H9 (cell line): ENCODE data around the gene METTL1. TPM values are rescaled to one million over a fixed set of nuclear protein-coding genes. Genes with fewer than 3 reads are reported as not detected.
A peak's percentile ranks its signal among the peaks of the same experiment; 100 is the strongest.

Experiments
- DNase-seq: peaks from one replicate; pipeline ENCODE4 v3.0.0-alpha.2; 2017
- H2AFZ ChIP-seq: one replicate; pipeline ENCODE4 v1.6.1; 2013; ENCODE audit warnings: mild to moderate bottlenecking, low read length, control low read depth, moderate library complexity
- H2AK5ac ChIP-seq: 2 replicates; pipeline ENCODE4 v1.6.1; 2013; ENCODE audit warnings: low read length, control low read depth, mixed read lengths; ENCODE audit not compliant: insufficient read length
- H2BK120ac ChIP-seq: one replicate; pipeline ENCODE4 v1.6.1; 2013; ENCODE audit warnings: low read depth, mild to moderate bottlenecking, low read length, control low read depth, inconsistent platforms; ENCODE audit not compliant: poor library complexity, severe bottlenecking
- H2BK12ac ChIP-seq: 2 replicates; pipeline ENCODE4 v1.6.1; 2013; ENCODE audit warnings: low read length, control low read depth, mixed read lengths, low read depth; ENCODE audit not compliant: insufficient read length
- H2BK15ac ChIP-seq: 2 replicates; pipeline ENCODE4 v1.6.1; 2013; ENCODE audit warnings: low read depth, low read length, control low read depth
- H2BK20ac ChIP-seq: one replicate; pipeline ENCODE4 v1.6.1; 2013; ENCODE audit warnings: low read depth, mild to moderate bottlenecking, low read length, control low read depth, inconsistent platforms; ENCODE audit not compliant: poor library complexity, severe bottlenecking
- H2BK5ac ChIP-seq: 2 replicates; pipeline ENCODE4 v1.6.1; 2013; ENCODE audit warnings: low read length, control low read depth, mixed read lengths; ENCODE audit not compliant: insufficient read length
- H3K14ac ChIP-seq: 2 replicates; pipeline ENCODE4 v1.6.1; 2013; ENCODE audit warnings: low read length, control low read depth; ENCODE audit not compliant: insufficient read depth
- H3K18ac ChIP-seq: 2 replicates; pipeline ENCODE4 v1.6.1; 2013; ENCODE audit warnings: low read depth, mild to moderate bottlenecking, mixed read lengths, low read length, control low read depth; ENCODE audit not compliant: insufficient read length
- H3K23ac ChIP-seq: 2 replicates; pipeline ENCODE4 v1.6.1; 2013; ENCODE audit warnings: low read length, control low read depth, mixed read lengths, low read depth; ENCODE audit not compliant: insufficient read length
- H3K23me2 ChIP-seq: 2 replicates; pipeline ENCODE4 v1.6.1; 2013; ENCODE audit warnings: low read depth, mild to moderate bottlenecking, mixed read lengths, low read length, control low read depth; ENCODE audit not compliant: insufficient read length, poor library complexity, severe bottlenecking
- H3K27ac ChIP-seq: 2 replicates; pipeline ENCODE4 v1.5.1; 2013; ENCODE audit warnings: low read length, control low read depth, mixed read lengths, low read depth; ENCODE audit not compliant: insufficient read length
- H3K27me3 ChIP-seq: 2 replicates; pipeline ENCODE4 v1.6.1; 2013; ENCODE audit warnings: low read length, control low read depth, inconsistent platforms; ENCODE audit not compliant: insufficient read depth
- H3K4ac ChIP-seq: 2 replicates; pipeline ENCODE4 v1.6.1; 2013; ENCODE audit warnings: low read depth, mild to moderate bottlenecking, control low read depth, inconsistent platforms, low read length, moderate library complexity
- H3K4me1 ChIP-seq: 2 replicates; pipeline ENCODE4 v1.6.1; 2013; ENCODE audit warnings: low read length, control low read depth, inconsistent platforms; ENCODE audit not compliant: insufficient read depth
- H3K4me2 ChIP-seq: 2 replicates; pipeline ENCODE4 v1.6.1; 2013; ENCODE audit warnings: low read length, control low read depth, mixed read lengths; ENCODE audit not compliant: insufficient read length, insufficient read depth
- H3K56ac ChIP-seq: 2 replicates; pipeline ENCODE4 v1.6.1; 2013; ENCODE audit warnings: low read depth, mild to moderate bottlenecking, mixed read lengths, low read length, control low read depth; ENCODE audit not compliant: insufficient read length
- H3K79me1 ChIP-seq: 2 replicates; pipeline ENCODE4 v1.6.1; 2013; ENCODE audit warnings: low read depth, mild to moderate bottlenecking, moderate library complexity, low read length, control low read depth, inconsistent platforms; ENCODE audit not compliant: insufficient read depth, poor library complexity, severe bottlenecking
- H3K79me2 ChIP-seq: 2 replicates; pipeline ENCODE4 v1.6.1; 2013; ENCODE audit warnings: low read length, control low read depth, inconsistent platforms; ENCODE audit not compliant: insufficient read depth
- H3K9ac ChIP-seq: 2 replicates; pipeline ENCODE4 v1.6.1; 2013; ENCODE audit warnings: low read length, control low read depth, mixed read lengths; ENCODE audit not compliant: insufficient read length; ENCODE audit errors: extremely low read depth
- H3K9me3 ChIP-seq: one replicate; pipeline ENCODE4 v1.6.1; 2013; ENCODE audit warnings: low read depth, low read length, inconsistent platforms; ENCODE audit not compliant: control insufficient read depth
- H3T11ph ChIP-seq: one replicate; pipeline ENCODE4 v1.6.1; 2013; ENCODE audit warnings: mild to moderate bottlenecking, low read length, control low read depth, inconsistent platforms
- H4K20me1 ChIP-seq: one replicate; pipeline ENCODE4 v1.6.1; 2013; ENCODE audit not compliant: control insufficient read depth, insufficient read length, insufficient read depth
- H4K5ac ChIP-seq: 2 replicates; pipeline ENCODE4 v1.6.1; 2013; ENCODE audit warnings: low read depth, mild to moderate bottlenecking, mixed read lengths, low read length, control low read depth; ENCODE audit not compliant: insufficient read length
- H4K8ac ChIP-seq: replicated peaks from 2 replicates; pipeline ENCODE4 v1.6.1; 2013; ENCODE audit warnings: low read length, control low read depth, mixed read lengths, low read depth; ENCODE audit not compliant: insufficient read length
- H4K91ac ChIP-seq: 2 replicates; pipeline ENCODE4 v1.6.1; 2013; ENCODE audit warnings: low read depth, mild to moderate bottlenecking, moderate library complexity, mixed read lengths, low read length, control low read depth; ENCODE audit not compliant: insufficient read length
- H3K27ac Mint-ChIP-seq, 3 experiments: 2 replicates in 2 of 3; 3 replicates in 1 of 3; pipeline ENCODE4 v1.8.0; 2020 to 2021; ENCODE audit warnings: mixed read lengths in 3 of 3, mild to moderate bottlenecking in 1 of 3, moderate library complexity in 1 of 3
- H3K27me3 Mint-ChIP-seq: 2 replicates; pipeline ENCODE4 v1.8.0; 2021; ENCODE audit warnings: low read depth, mild to moderate bottlenecking, moderate library complexity, mixed read lengths
- H3K36me3 Mint-ChIP-seq, 3 experiments: 2 replicates in 2 of 3; 3 replicates in 1 of 3; pipeline ENCODE4 v1.8.0; 2020 to 2021; ENCODE audit warnings: low read depth in 3 of 3, mixed read lengths in 3 of 3; ENCODE audit not compliant: insufficient read depth in 1 of 3
- H3K4me1 Mint-ChIP-seq, 2 experiments: 2 replicates each; pipeline ENCODE4 v1.8.0; 2020; ENCODE audit warnings: mixed read lengths in 2 of 2
- H3K4me3 Mint-ChIP-seq, 2 experiments: 2 replicates in 1 of 2; 3 replicates in 1 of 2; pipeline ENCODE4 v1.8.0; 2020 to 2021; ENCODE audit warnings: mild to moderate bottlenecking in 2 of 2, mixed read lengths in 2 of 2, moderate library complexity in 1 of 2
- H3K9me3 Mint-ChIP-seq, 2 experiments: 2 replicates in 1 of 2; 3 replicates in 1 of 2; pipeline ENCODE4 v1.8.0; 2020; ENCODE audit warnings: mild to moderate bottlenecking in 2 of 2, mixed read lengths in 2 of 2, moderate library complexity in 1 of 2
- whole genome bisulfite sequencing: extraction: QIAGEN DNeasy Blood & Tissue Kit; methylation state at CpG from one replicate; pipeline ENCODE4 v1.1.7; 2013; ENCODE audit warnings: missing lambda C conversion rate, low lambda C conversion rate, mixed read lengths; ENCODE audit not compliant: insufficient read length; ENCODE audit errors: extremely low coverage; 5-methylcytosine and 5-hydroxymethylcytosine counted together
- total RNA-seq: library from RNA; stranded (reverse); gene quantifications from 2 replicates; pipeline ENCODE4 v1.2.1, GENCODE V29; 2021
- TF ChIP-seq, protein P1 (sequence below): fragments of 200-600 bp; sonication (generic); conservative IDR thresholded peaks from 3 replicates; pipeline ENCODE4 v1.8.0; 2021; ENCODE audit warnings: antibody characterized with exemption, mild to moderate bottlenecking

METTL1 gene
- total RNA-seq, 1 experiment from 2014 or later = 58.4 TPM

DNA sequence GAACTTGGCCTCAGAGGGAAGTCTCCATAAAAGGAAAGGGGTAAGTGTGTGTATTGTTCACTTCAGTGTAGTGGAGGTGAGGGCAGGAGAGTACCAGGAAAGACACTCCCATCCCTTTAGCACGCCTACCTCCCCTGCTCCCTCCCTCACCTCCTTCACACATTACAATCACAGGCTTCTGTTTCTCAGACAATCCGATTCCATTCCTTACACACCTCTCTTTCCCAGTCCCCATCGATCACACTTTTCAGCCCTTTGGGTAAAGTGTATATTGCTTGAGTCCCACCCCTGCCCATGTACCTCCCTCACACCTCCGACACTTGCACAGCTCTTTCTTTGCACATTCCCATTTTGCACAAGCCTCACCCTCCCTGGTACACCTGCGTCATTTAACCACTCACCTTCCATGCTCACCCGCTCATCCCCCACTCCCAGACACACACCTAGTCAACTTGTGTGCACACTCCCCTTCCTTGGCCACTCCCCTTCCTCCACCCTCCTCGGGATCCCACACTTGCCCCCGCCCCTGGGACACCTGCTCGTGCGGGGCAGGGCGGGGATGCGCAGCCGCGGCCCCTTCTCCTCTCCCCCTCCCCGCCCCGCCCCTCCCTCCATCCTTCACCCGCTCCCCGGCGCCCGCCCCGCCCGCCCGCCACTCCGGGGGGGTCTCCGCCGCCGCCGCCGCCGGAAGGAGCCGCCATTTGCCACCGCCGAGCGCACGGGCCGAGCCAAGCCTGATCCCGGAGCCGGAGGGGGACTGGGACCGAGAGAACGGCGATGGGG, 17.3 kb downstream of the METTL1 start, which contains the start of gene MARCHF9:
MARCHF9 (plus strand) TSS at position 693 of the 783 bp plus-strand sequence. CDS start 426 bp downstream, outside the sequence.
- H3K27me3 Mint-ChIP-seq = peaks cover 30% of the 10 kb centered on the region
- H3K27me3 ChIP-seq = peaks cover 11% of the 10 kb centered on the region
- peak; percentile 89 for DNase-seq

More for the DNA sequence above, 17.3 kb downstream of the METTL1 start, which contains the start of gene MARCHF9:
- no peak within 1 kb of the TSS for H2AFZ ChIP-seq
- Mint-ChIP-seq H3K9me3 (peaks cover 0 to 2% of the 10 kb centered on the region in 2 experiments; a peak in 2 of 5 replicates), H3K36me3 (peaks cover 20 to 38% (median 25%) of the 10 kb centered on the region in 3 experiments), H3K27ac (peak within 1 kb of the TSS in 2 of 3 experiments; percentile 57 to 83; a peak in 3 of 7 replicates), H3K4me3 (peak within 1 kb of the TSS; percentile 81 to 93), H3K4me1 (peaks cover 43 to 44% of the 10 kb centered on the region in 2 experiments)
- no peak within 1 kb of the TSS for H3K4ac ChIP-seq
- H2BK5ac ChIP-seq = no peak within 1 kb of the TSS
- 0 out of 2 replicates have a peak, but pooled peaks cover 7% of the 10 kb centered on the region for H3K4me1 ChIP-seq
- H3K27ac ChIP-seq = no peak within 1 kb of the TSS
- no peak within 1 kb of the TSS for H4K5ac ChIP-seq
- H3K9ac ChIP-seq = no peak within 1 kb of the TSS
- no peak within 1 kb of the TSS for H2BK15ac ChIP-seq
- H4K8ac ChIP-seq = no peak within 1 kb of the TSS
- no peak within 1 kb of the TSS for H3K56ac ChIP-seq
- peak within 1 kb of the TSS; percentile 65 for H3K4me2 ChIP-seq
- no peak within 1 kb of the TSS for H2BK12ac ChIP-seq
- peaks cover 17% of the 10 kb centered on the region for H3K23me2 ChIP-seq
- no peak within 1 kb of the TSS for H3T11ph ChIP-seq
- H3K9me3 ChIP-seq = no peaks in the 10 kb centered on the region
- no peaks in the 10 kb centered on the region for H3K79me1 ChIP-seq
- no peaks in the 10 kb centered on the region for H4K20me1 ChIP-seq
- TF ChIP-seq, protein P1, sequence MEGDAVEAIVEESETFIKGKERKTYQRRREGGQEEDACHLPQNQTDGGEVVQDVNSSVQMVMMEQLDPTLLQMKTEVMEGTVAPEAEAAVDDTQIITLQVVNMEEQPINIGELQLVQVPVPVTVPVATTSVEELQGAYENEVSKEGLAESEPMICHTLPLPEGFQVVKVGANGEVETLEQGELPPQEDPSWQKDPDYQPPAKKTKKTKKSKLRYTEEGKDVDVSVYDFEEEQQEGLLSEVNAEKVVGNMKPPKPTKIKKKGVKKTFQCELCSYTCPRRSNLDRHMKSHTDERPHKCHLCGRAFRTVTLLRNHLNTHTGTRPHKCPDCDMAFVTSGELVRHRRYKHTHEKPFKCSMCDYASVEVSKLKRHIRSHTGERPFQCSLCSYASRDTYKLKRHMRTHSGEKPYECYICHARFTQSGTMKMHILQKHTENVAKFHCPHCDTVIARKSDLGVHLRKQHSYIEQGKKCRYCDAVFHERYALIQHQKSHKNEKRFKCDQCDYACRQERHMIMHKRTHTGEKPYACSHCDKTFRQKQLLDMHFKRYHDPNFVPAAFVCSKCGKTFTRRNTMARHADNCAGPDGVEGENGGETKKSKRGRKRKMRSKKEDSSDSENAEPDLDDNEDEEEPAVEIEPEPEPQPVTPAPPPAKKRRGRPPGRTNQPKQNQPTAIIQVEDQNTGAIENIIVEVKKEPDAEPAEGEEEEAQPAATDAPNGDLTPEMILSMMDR = no peak
- H2BK20ac ChIP-seq = no peak within 1 kb of the TSS
- H3K14ac ChIP-seq = no peak within 1 kb of the TSS
- no peak within 1 kb of the TSS for H2BK120ac ChIP-seq
- no CpG with 5 or more reads among the region's 41 CpGs for WGBS
- H4K91ac ChIP-seq = no peak within 1 kb of the TSS
- no peak within 1 kb of the TSS for H2AK5ac ChIP-seq
- no peak within 1 kb of the TSS for H3K18ac ChIP-seq
- H3K79me2 ChIP-seq = peaks cover 13% of the 10 kb centered on the region; the same call in 1 of the 2 replicates
- H3K23ac ChIP-seq = no peak within 1 kb of the TSS
